Endodermal cell (in vitro differentiated cells): Measurements from ENCODE around the gene REV3L. TPM values are rescaled to one million over a fixed set of nuclear protein-coding genes. Genes with fewer than 3 reads are reported as not detected.

Experiments
- DNase-seq: peaks from one replicate; pipeline ENCODE4 v3.0.0-alpha.2; 2017
- H3K27ac ChIP-seq: 2 replicates; pipeline ENCODE4 v1.5.1; 2013; ENCODE audit warnings: mild to moderate bottlenecking, low read depth, low read length, moderate library complexity
- H3K27me3 ChIP-seq: 2 replicates; pipeline ENCODE4 v1.6.1; 2013; ENCODE audit warnings: mild to moderate bottlenecking, low read length, moderate library complexity; ENCODE audit not compliant: insufficient read depth, control insufficient read depth, poor library complexity, severe bottlenecking
- H3K36me3 ChIP-seq: 2 replicates; pipeline ENCODE4 v1.7.0; 2013; ENCODE audit warnings: mild to moderate bottlenecking, low read length, moderate library complexity; ENCODE audit not compliant: control insufficient read depth, insufficient read depth
- H3K4me1 ChIP-seq: one replicate; pipeline ENCODE4 v1.7.0; 2013; ENCODE audit warnings: low read length; ENCODE audit not compliant: control insufficient read depth, insufficient read depth
- H3K4me3 ChIP-seq: 2 replicates; pipeline ENCODE4 v1.5.1; 2013; ENCODE audit warnings: mild to moderate bottlenecking, low read length, moderate library complexity
- H3K9ac ChIP-seq: 2 replicates; pipeline ENCODE4 v1.6.1; 2013; ENCODE audit warnings: mild to moderate bottlenecking, low read length, moderate library complexity; ENCODE audit not compliant: poor library complexity, severe bottlenecking; ENCODE audit errors: extremely low read depth
- H3K9me3 ChIP-seq: 2 replicates; pipeline ENCODE4 v1.6.1; 2013; ENCODE audit warnings: mild to moderate bottlenecking, low read length, moderate library complexity; ENCODE audit not compliant: control insufficient read depth
- H3K27ac Mint-ChIP-seq: 2 replicates; pipeline ENCODE4 v1.8.0; 2020; ENCODE audit warnings: mixed read lengths
- H3K27me3 Mint-ChIP-seq: 2 replicates; pipeline ENCODE4 v1.8.0; 2021; ENCODE audit warnings: mild to moderate bottlenecking, mixed read lengths; ENCODE audit not compliant: insufficient read depth
- H3K36me3 Mint-ChIP-seq: 2 replicates; pipeline ENCODE4 v1.8.0; 2020; ENCODE audit warnings: low read depth, mixed read lengths
- H3K4me1 Mint-ChIP-seq: 2 replicates; pipeline ENCODE4 v1.8.0; 2020; ENCODE audit warnings: mixed read lengths
- H3K4me3 Mint-ChIP-seq: 2 replicates; pipeline ENCODE4 v1.8.0; 2020; ENCODE audit warnings: mild to moderate bottlenecking, moderate library complexity, mixed read lengths
- H3K9me3 Mint-ChIP-seq: 2 replicates; pipeline ENCODE4 v1.8.0; 2020; ENCODE audit warnings: mild to moderate bottlenecking, mixed read lengths
- CTCF ChIP-seq: fragments of 200-600 bp; sonication (generic); conservative IDR thresholded peaks from 2 replicates; pipeline ENCODE4 v1.5.0; 2021; ENCODE audit warnings: antibody characterized with exemption, mild to moderate bottlenecking
- WGBS, 2 experiments: methylation state at CpG; one replicate each; pipeline versions ENCODE4 v1.1.5 to v1.1.7; 2013; ENCODE audit warnings: missing lambda C conversion rate in 2 of 2, mixed read lengths in 1 of 2; ENCODE audit not compliant: insufficient coverage in 1 of 2, insufficient read length in 1 of 2; 5-methylcytosine and 5-hydroxymethylcytosine counted together
- total RNA-seq, 2 donors: library from RNA; stranded (reverse); fragmentation: NEBNext Ultra II Directional in 1 of 2; extraction: Animal tissue kit (Norgen Biotek cat#: 25700) in 1 of 2; gene quantifications; 2 replicates in 1 of 2; 3 replicates in 1 of 2; pipeline ENCODE4 v1.2.1, GENCODE V29; 2021

Gene REV3L
- total RNA-seq, 2 donors from 2014 or later: 19.2 to 28.1 TPM

- Mint-ChIP-seq H3K4me1 (no peaks in the 10 kb centered on the region), H3K36me3 (peaks cover 18% of the 10 kb centered on the region), H3K27me3 (no peaks in the 10 kb centered on the region), H3K4me3 (no peak overlapping the region), H3K27ac (no peak overlapping the region), H3K9me3 (no peaks in the 10 kb centered on the region)
- Histone ChIP-seq H3K4me3 (no peak overlapping the region), H3K9me3 (no peaks in the 10 kb centered on the region), H3K9ac (no peak overlapping the region), H3K4me1 (no peaks in the 10 kb centered on the region), H3K36me3 (peaks cover 63% of the 10 kb centered on the region), H3K27ac (no peak overlapping the region), H3K27me3 (no peaks in the 10 kb centered on the region)
- TF ChIP-seq CTCF: no peak
- DNase-seq: no peak
- 85 to 89% methylated on average over 3 of the region's 3 CpGs for WGBS, 2 experiments
Measured at GRCh38 chr6:111347589-111347988, 135.4 kb downstream of the REV3L start.

GRCh38 chr6:111342913-111343312 is 140.1 kb downstream of the REV3L start:
- TF ChIP-seq CTCF: no peak
- Histone ChIP-seq H3K9ac (no peak overlapping the region), H3K4me3 (no peak overlapping the region), H3K27ac (no peak overlapping the region), H3K4me1 (no peaks in the 10 kb centered on the region), H3K9me3 (no peaks in the 10 kb centered on the region), H3K36me3 (peaks cover 28% of the 10 kb centered on the region), H3K27me3 (no peaks in the 10 kb centered on the region)
- Mint-ChIP-seq H3K27ac (no peak overlapping the region), H3K9me3 (no peaks in the 10 kb centered on the region), H3K27me3 (no peaks in the 10 kb centered on the region), H3K36me3 (peaks cover 23% of the 10 kb centered on the region), H3K4me1 (no peaks in the 10 kb centered on the region), H3K4me3 (no peak overlapping the region)
- no peak for DNase-seq
- 80 to 100% methylated on average over 1 of the region's 1 CpG for WGBS, 2 experiments

- H3K27ac ChIP-seq: no peak overlapping the region
- Mint-ChIP-seq H3K27ac (no peak overlapping the region), H3K9me3 (no peaks in the 10 kb centered on the region), H3K4me3 (no peak overlapping the region), H3K36me3 (peaks cover 20% of the 10 kb centered on the region), H3K4me1 (peaks cover 3% of the 10 kb centered on the region), H3K27me3 (no peaks in the 10 kb centered on the region)
- no peak for DNase-seq
- H3K4me3 ChIP-seq: no peak overlapping the region
- no peaks in the 10 kb centered on the region for H3K27me3 ChIP-seq
- H3K4me1 ChIP-seq: no peaks in the 10 kb centered on the region
- TF ChIP-seq CTCF: no peak
- no peaks in the 10 kb centered on the region for H3K9me3 ChIP-seq
- no peak overlapping the region for H3K9ac ChIP-seq
- WGBS, 2 experiments: 60% methylated on average over 1 of the region's 1 CpG; no CpG with 5 or more reads in 1 of the 2 experiments
- H3K36me3 ChIP-seq: peaks cover 36% of the 10 kb centered on the region
Measured at GRCh38 chr6:111339294-111339693, 143.7 kb downstream of the REV3L start.
